GM23338 (cell line): Measurements from ENCODE around the gene NECAP2. TPM values are rescaled to one million over a fixed set of nuclear protein-coding genes. Genes with fewer than 3 reads are reported as not detected.

Experiments
- ATAC-seq: fragments of 200-7000 bp; cut with Tn5 transposase; 3 replicates; pipeline ENCODE4 v1.9.1; 2020
- DNase-seq: peaks from one replicate; pipeline ENCODE4 v3.0.0-alpha.2; 2015; ENCODE audit warnings: low spot score
- H2AFZ ChIP-seq: fragments of 200-600 bp; sonication (generic); 2 replicates; pipeline ENCODE4 v1.8.0; 2016; ENCODE audit warnings: antibody characterized with exemption, mild to moderate bottlenecking, moderate library complexity
- H3F3A ChIP-seq: fragments of 200-600 bp; sonication (generic); replicated peaks from 2 replicates; pipeline ENCODE4 v1.8.0; 2017; ENCODE audit warnings: antibody characterized with exemption, mixed run types, low read depth
- H3K27ac ChIP-seq: fragments of 200-600 bp; sonication (generic); 2 replicates; pipeline ENCODE4 v1.6.1; 2016; ENCODE audit warnings: low read depth
- H3K27me3 ChIP-seq: fragments of 200-600 bp; sonication (generic); 2 replicates; pipeline ENCODE4 v1.8.0; 2016; ENCODE audit warnings: mild to moderate bottlenecking, mixed run types, moderate library complexity; ENCODE audit not compliant: insufficient read depth
- H3K36me3 ChIP-seq: fragments of 200-600 bp; sonication (generic); 2 replicates; pipeline ENCODE4 v1.8.0; 2016; ENCODE audit warnings: mild to moderate bottlenecking; ENCODE audit not compliant: insufficient read depth
- H3K4me1 ChIP-seq: fragments of 200-600 bp; sonication (generic); 2 replicates; pipeline ENCODE4 v1.8.0; 2016; ENCODE audit warnings: mild to moderate bottlenecking, moderate library complexity; ENCODE audit not compliant: insufficient read depth
- H3K4me2 ChIP-seq: fragments of 200-600 bp; sonication (generic); 2 replicates; pipeline ENCODE4 v1.7.1; 2017; ENCODE audit warnings: mixed run types
- H3K4me3 ChIP-seq: fragments of 200-600 bp; sonication (generic); 2 replicates; pipeline ENCODE4 v1.6.1; 2016; ENCODE audit warnings: mixed run types
- H3K79me2 ChIP-seq: fragments of 200-600 bp; sonication (generic); replicated peaks from 2 replicates; pipeline ENCODE4 v1.8.0; 2017; ENCODE audit warnings: mild to moderate bottlenecking; ENCODE audit not compliant: insufficient read depth
- H3K9me2 ChIP-seq: fragments of 200-600 bp; sonication (generic); 2 replicates; pipeline ENCODE4 v1.8.0; 2017; ENCODE audit not compliant: insufficient read depth
- H4K20me1 ChIP-seq: fragments of 200-600 bp; sonication (generic); replicated peaks from 2 replicates; pipeline ENCODE4 v1.8.0; 2017; ENCODE audit warnings: mild to moderate bottlenecking; ENCODE audit not compliant: insufficient read depth
- H3K27ac Mint-ChIP-seq: 2 replicates; pipeline ENCODE4 v1.8.0; 2020; ENCODE audit warnings: inconsistent platforms, mild to moderate bottlenecking, moderate library complexity, mixed read lengths
- H3K27me3 Mint-ChIP-seq: 3 replicates; pipeline ENCODE4 v1.8.0; 2022; ENCODE audit warnings: low read depth, mild to moderate bottlenecking, moderate library complexity, mixed read lengths, inconsistent platforms; ENCODE audit not compliant: insufficient read depth, poor library complexity
- H3K36me3 Mint-ChIP-seq: 3 replicates; pipeline ENCODE4 v1.8.0; 2021; ENCODE audit warnings: low read depth, mild to moderate bottlenecking, inconsistent platforms, moderate library complexity, mixed read lengths
- H3K4me1 Mint-ChIP-seq: 3 replicates; pipeline ENCODE4 v1.8.0; 2020; ENCODE audit warnings: mild to moderate bottlenecking, inconsistent platforms, mixed read lengths
- H3K4me3 Mint-ChIP-seq: 3 replicates; pipeline ENCODE4 v1.8.0; 2021; ENCODE audit warnings: moderate library complexity, mild to moderate bottlenecking, inconsistent platforms, mixed read lengths
- H3K9me3 Mint-ChIP-seq: 3 replicates; pipeline ENCODE4 v1.8.0; 2020; ENCODE audit warnings: moderate library complexity, mild to moderate bottlenecking, inconsistent platforms, mixed read lengths
- CREB1 ChIP-seq: fragments of 250-450 bp; sonication (Bioruptor Pico); IDR thresholded peaks from 2 replicates; pipeline ENCODE4 v1.5.0; 2020; ENCODE audit warnings: low read depth, mild to moderate bottlenecking, moderate library complexity
- EZH2 ChIP-seq: fragments of 200-600 bp; sonication (generic); IDR thresholded peaks from one replicate; pipeline ENCODE4 v1.8.0; 2017; ENCODE audit warnings: antibody characterized with exemption, mild to moderate bottlenecking, low read depth; ENCODE audit not compliant: unreplicated experiment
- EZH2phosphoT487 ChIP-seq: fragments of 200-600 bp; sonication (generic); IDR thresholded peaks from one replicate; pipeline ENCODE4 v1.8.1; 2018; ENCODE audit warnings: antibody characterized with exemption; ENCODE audit not compliant: unreplicated experiment
- JUNB ChIP-seq: IDR thresholded peaks from one replicate; pipeline ENCODE4 v1.6.1; 2016; ENCODE audit warnings: antibody characterized with exemption; ENCODE audit not compliant: unreplicated experiment
- NANOG ChIP-seq: IDR thresholded peaks from 2 replicates; pipeline ENCODE4 v1.6.1; 2016; ENCODE audit warnings: antibody characterized with exemption, borderline replicate concordance
- POLR2AphosphoS5 ChIP-seq: IDR thresholded peaks from 2 replicates; pipeline ENCODE4 v1.6.1; 2016; ENCODE audit warnings: antibody characterized with exemption, low read depth
- STAT1 ChIP-seq: IDR thresholded peaks from one replicate; pipeline ENCODE4 v1.6.1; 2016; ENCODE audit warnings: antibody characterized with exemption; ENCODE audit not compliant: unreplicated experiment
- ZNF114 ChIP-seq: fragments of 250-450 bp; sonication (Bioruptor Pico); IDR thresholded peaks from 2 replicates; pipeline ENCODE4 v1.5.0; 2020; ENCODE audit warnings: mild to moderate bottlenecking, moderate library complexity
- ZNF331 ChIP-seq: fragments of 250-450 bp; sonication (Bioruptor Pico); IDR thresholded peaks from 2 replicates; pipeline ENCODE4 v1.5.0; 2020; ENCODE audit warnings: low read depth, mild to moderate bottlenecking, moderate library complexity
- polyA plus RNA-seq: library from polyadenylated mRNA; unstranded; fragments of >200 nt; fragmentation: Nextera tagmentation; extraction: Ambion mirVana; gene quantifications from 2 replicates; pipeline ENCODE4 v1.2.1, GENCODE V29; 2016
- total RNA-seq: library from RNA; depleted of rRNA; stranded (reverse); fragments of >200 nt; shearing (Covaris generic); gene quantifications from 2 replicates; pipeline ENCODE4 v1.2.3, GENCODE V29; 2014
- TF ChIP-seq, protein P1 (sequence below): IDR thresholded peaks from one replicate; pipeline ENCODE4 v1.6.1; 2018; ENCODE audit warnings: antibody characterized with exemption; ENCODE audit not compliant: unreplicated experiment
- TF ChIP-seq, protein P2 (sequence below): IDR thresholded peaks from 2 replicates; pipeline ENCODE4 v1.6.1; 2016; ENCODE audit warnings: antibody characterized with exemption
- TF ChIP-seq, protein P3 (sequence below), 2 experiments: fragments of 200-600 bp in 1 of 2; sonication (generic) in 1 of 2; conservative IDR thresholded peaks; 2 replicates each; pipeline versions ENCODE4 v1.5.1 to v1.6.1; 2016 to 2017; ENCODE audit warnings: antibody characterized with exemption in 2 of 2, low read depth in 2 of 2, mild to moderate bottlenecking in 2 of 2, moderate library complexity in 1 of 2
- TF ChIP-seq, protein P4 (sequence below): fragments of 250-450 bp; sonication (Bioruptor Pico); IDR thresholded peaks from 2 replicates; pipeline ENCODE4 v1.5.0; 2020; ENCODE audit warnings: mild to moderate bottlenecking, moderate library complexity

Gene NECAP2
- total and polyA plus RNA-seq, 2 experiments from 2014 or later: 20.2 to 28.9 TPM

DNA sequence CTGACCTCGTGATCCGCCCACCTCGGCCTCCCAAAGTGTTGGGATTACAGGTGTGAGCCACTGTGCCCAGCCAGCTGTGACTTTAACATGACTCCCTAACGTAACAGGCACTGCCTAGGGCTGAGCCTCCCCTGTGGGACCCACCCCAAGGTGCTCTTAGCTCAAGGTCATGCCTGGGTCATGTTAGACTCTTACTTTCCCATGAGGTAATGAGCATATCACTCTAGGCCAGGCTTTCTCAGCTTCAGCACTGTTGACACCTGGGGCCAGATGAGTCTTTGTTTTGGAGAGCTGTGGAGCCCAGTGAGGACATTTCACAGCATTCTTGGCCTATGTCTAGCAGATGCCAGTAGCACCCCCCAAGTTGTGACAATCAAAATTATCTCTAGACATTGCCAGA is 4.5 kb downstream of the NECAP2 start:
- DNase-seq: no peak
- no peak for ATAC-seq
- Histone ChIP-seq H3K79me2 (peaks cover 16% of the 10 kb centered on the region), H3K4me2 (no peak overlapping the region), H3K27ac (no peak overlapping the region), H3K4me1 (no peaks in the 10 kb centered on the region; the same call in 1 of the 2 replicates), H3F3A (peaks cover 6% of the 10 kb centered on the region), H3K4me3 (no peak overlapping the region), H3K9me2 (no peaks in the 10 kb centered on the region), H4K20me1 (peaks cover 39% of the 10 kb centered on the region; the same call in 1 of the 2 replicates), H3K36me3 (0 out of 2 replicates have a peak, but pooled peaks cover 2% of the 10 kb centered on the region), H3K27me3 (peaks cover 10% of the 10 kb centered on the region; the same call in 1 of the 2 replicates), H2AFZ (no peak overlapping the region)
- 0 out of 3 replicates have a peak, but pooled peaks cover 7% of the 10 kb centered on the region for H3K4me1 Mint-ChIP-seq
- no peaks in the 10 kb centered on the region for H3K9me3 Mint-ChIP-seq
- H3K4me3 Mint-ChIP-seq: no peak overlapping the region
- peaks cover 36% of the 10 kb centered on the region for H3K36me3 Mint-ChIP-seq
- TF ChIP-seq EZH2phosphoT487: no peak
- TF ChIP-seq STAT1: no peak
- no peak for TF ChIP-seq EZH2
- no peak for TF ChIP-seq ZNF114 (CRISPR knock-in tag)
- no peak for TF ChIP-seq POLR2AphosphoS5
- TF ChIP-seq, protein P1, sequence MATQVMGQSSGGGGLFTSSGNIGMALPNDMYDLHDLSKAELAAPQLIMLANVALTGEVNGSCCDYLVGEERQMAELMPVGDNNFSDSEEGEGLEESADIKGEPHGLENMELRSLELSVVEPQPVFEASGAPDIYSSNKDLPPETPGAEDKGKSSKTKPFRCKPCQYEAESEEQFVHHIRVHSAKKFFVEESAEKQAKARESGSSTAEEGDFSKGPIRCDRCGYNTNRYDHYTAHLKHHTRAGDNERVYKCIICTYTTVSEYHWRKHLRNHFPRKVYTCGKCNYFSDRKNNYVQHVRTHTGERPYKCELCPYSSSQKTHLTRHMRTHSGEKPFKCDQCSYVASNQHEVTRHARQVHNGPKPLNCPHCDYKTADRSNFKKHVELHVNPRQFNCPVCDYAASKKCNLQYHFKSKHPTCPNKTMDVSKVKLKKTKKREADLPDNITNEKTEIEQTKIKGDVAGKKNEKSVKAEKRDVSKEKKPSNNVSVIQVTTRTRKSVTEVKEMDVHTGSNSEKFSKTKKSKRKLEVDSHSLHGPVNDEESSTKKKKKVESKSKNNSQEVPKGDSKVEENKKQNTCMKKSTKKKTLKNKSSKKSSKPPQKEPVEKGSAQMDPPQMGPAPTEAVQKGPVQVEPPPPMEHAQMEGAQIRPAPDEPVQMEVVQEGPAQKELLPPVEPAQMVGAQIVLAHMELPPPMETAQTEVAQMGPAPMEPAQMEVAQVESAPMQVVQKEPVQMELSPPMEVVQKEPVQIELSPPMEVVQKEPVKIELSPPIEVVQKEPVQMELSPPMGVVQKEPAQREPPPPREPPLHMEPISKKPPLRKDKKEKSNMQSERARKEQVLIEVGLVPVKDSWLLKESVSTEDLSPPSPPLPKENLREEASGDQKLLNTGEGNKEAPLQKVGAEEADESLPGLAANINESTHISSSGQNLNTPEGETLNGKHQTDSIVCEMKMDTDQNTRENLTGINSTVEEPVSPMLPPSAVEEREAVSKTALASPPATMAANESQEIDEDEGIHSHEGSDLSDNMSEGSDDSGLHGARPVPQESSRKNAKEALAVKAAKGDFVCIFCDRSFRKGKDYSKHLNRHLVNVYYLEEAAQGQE: no peak
- no peak for TF ChIP-seq NANOG
- TF ChIP-seq, protein P2, sequence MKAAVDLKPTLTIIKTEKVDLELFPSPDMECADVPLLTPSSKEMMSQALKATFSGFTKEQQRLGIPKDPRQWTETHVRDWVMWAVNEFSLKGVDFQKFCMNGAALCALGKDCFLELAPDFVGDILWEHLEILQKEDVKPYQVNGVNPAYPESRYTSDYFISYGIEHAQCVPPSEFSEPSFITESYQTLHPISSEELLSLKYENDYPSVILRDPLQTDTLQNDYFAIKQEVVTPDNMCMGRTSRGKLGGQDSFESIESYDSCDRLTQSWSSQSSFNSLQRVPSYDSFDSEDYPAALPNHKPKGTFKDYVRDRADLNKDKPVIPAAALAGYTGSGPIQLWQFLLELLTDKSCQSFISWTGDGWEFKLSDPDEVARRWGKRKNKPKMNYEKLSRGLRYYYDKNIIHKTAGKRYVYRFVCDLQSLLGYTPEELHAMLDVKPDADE: no peak
- no peak for TF ChIP-seq ZNF331 (CRISPR knock-in tag)
- no peak for TF ChIP-seq CREB1 (CRISPR knock-in tag)
- TF ChIP-seq JUNB: no peak
- TF ChIP-seq, protein P3, sequence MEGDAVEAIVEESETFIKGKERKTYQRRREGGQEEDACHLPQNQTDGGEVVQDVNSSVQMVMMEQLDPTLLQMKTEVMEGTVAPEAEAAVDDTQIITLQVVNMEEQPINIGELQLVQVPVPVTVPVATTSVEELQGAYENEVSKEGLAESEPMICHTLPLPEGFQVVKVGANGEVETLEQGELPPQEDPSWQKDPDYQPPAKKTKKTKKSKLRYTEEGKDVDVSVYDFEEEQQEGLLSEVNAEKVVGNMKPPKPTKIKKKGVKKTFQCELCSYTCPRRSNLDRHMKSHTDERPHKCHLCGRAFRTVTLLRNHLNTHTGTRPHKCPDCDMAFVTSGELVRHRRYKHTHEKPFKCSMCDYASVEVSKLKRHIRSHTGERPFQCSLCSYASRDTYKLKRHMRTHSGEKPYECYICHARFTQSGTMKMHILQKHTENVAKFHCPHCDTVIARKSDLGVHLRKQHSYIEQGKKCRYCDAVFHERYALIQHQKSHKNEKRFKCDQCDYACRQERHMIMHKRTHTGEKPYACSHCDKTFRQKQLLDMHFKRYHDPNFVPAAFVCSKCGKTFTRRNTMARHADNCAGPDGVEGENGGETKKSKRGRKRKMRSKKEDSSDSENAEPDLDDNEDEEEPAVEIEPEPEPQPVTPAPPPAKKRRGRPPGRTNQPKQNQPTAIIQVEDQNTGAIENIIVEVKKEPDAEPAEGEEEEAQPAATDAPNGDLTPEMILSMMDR (conservative IDR thresholded peaks at IDR 0.05; ENCODE audit: low read depth in 2 of 2): no peak
- TF ChIP-seq, protein P4, sequence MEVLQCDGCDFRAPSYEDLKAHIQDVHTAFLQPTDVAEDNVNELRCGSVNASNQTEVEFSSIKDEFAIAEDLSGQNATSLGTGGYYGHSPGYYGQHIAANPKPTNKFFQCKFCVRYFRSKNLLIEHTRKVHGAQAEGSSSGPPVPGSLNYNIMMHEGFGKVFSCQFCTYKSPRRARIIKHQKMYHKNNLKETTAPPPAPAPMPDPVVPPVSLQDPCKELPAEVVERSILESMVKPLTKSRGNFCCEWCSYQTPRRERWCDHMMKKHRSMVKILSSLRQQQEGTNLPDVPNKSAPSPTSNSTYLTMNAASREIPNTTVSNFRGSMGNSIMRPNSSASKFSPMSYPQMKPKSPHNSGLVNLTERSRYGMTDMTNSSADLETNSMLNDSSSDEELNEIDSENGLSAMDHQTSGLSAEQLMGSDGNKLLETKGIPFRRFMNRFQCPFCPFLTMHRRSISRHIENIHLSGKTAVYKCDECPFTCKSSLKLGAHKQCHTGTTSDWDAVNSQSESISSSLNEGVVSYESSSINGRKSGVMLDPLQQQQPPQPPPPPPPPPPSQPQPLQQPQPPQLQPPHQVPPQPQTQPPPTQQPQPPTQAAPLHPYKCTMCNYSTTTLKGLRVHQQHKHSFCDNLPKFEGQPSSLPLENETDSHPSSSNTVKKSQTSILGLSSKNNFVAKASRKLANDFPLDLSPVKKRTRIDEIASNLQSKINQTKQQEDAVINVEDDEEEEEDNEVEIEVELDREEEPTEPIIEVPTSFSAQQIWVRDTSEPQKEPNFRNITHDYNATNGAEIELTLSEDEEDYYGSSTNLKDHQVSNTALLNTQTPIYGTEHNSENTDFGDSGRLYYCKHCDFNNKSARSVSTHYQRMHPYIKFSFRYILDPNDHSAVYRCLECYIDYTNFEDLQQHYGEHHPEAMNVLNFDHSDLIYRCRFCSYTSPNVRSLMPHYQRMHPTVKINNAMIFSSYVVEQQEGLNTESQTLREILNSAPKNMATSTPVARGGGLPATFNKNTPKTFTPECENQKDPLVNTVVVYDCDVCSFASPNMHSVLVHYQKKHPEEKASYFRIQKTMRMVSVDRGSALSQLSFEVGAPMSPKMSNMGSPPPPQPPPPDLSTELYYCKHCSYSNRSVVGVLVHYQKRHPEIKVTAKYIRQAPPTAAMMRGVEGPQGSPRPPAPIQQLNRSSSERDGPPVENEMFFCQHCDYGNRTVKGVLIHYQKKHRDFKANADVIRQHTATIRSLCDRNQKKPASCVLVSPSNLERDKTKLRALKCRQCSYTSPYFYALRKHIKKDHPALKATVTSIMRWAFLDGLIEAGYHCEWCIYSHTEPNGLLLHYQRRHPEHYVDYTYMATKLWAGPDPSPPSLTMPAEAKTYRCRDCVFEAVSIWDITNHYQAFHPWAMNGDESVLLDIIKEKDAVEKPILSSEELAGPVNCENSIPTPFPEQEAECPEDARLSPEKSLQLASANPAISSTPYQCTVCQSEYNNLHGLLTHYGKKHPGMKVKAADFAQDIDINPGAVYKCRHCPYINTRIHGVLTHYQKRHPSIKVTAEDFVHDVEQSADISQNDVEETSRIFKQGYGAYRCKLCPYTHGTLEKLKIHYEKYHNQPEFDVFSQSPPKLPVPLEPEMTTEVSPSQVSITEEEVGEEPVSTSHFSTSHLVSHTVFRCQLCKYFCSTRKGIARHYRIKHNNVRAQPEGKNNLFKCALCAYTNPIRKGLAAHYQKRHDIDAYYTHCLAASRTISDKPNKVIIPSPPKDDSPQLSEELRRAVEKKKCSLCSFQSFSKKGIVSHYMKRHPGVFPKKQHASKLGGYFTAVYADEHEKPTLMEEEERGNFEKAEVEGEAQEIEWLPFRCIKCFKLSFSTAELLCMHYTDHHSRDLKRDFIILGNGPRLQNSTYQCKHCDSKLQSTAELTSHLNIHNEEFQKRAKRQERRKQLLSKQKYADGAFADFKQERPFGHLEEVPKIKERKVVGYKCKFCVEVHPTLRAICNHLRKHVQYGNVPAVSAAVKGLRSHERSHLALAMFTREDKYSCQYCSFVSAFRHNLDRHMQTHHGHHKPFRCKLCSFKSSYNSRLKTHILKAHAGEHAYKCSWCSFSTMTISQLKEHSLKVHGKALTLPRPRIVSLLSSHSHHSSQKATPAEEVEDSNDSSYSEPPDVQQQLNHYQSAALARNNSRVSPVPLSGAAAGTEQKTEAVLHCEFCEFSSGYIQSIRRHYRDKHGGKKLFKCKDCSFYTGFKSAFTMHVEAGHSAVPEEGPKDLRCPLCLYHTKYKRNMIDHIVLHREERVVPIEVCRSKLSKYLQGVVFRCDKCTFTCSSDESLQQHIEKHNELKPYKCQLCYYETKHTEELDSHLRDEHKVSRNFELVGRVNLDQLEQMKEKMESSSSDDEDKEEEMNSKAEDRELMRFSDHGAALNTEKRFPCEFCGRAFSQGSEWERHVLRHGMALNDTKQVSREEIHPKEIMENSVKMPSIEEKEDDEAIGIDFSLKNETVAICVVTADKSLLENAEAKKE (CRISPR knock-in tag): no peak
- peaks cover 13% of the 10 kb centered on the region for H3K27me3 Mint-ChIP-seq
- no peak overlapping the region for H3K27ac Mint-ChIP-seq
